Ovary (tissue), 9 donors: ENCODE results near the gene CAPZA1. TPM values are rescaled to one million over a fixed set of nuclear protein-coding genes. Genes with fewer than 3 reads are reported as not detected.

ENCODE experiments used
- DNase-seq, 5 donors: peaks; one replicate each; pipeline ENCODE4 v3.0.0-alpha.2; 2019 to 2020
- H3K27ac ChIP-seq, 2 donors: fragments of 200-600 bp; one replicate each; pipeline versions ENCODE4 v1.5.1 to v1.8.0; 2019 to 2022
- H3K27me3 ChIP-seq: fragments of 200-600 bp; one replicate; pipeline ENCODE4 v1.8.0; 2022
- H3K36me3 ChIP-seq: fragments of 200-600 bp; sonication (generic); one replicate; pipeline ENCODE4 v1.5.1; 2019
- H3K4me1 ChIP-seq: one replicate; pipeline ENCODE4 v1.8.1; 2013; ENCODE audit warnings: mild to moderate bottlenecking, moderate library complexity; ENCODE audit not compliant: insufficient read depth
- H3K4me3 ChIP-seq: fragments of 200-600 bp; sonication (generic); one replicate; pipeline ENCODE4 v1.5.1; 2017
- H3K9me3 ChIP-seq, 2 donors: fragments of 200-600 bp in 1 of 2; sonication (generic) in 1 of 2; one replicate each; pipeline versions ENCODE4 v1.5.1 to v1.8.1; 2013 to 2019; ENCODE audit warnings: mild to moderate bottlenecking in 1 of 2, moderate library complexity in 1 of 2
- EP300 ChIP-seq: sonication (generic); formaldehyde crosslinking; IDR thresholded peaks from one replicate; pipeline ENCODE4 v1.6.1; 2017; ENCODE audit warnings: antibody characterized with exemption
- POLR2A ChIP-seq: fragments of 450-650 bp; IDR thresholded peaks from one replicate; pipeline ENCODE4 v1.6.1; 2017; ENCODE audit warnings: antibody characterized with exemption, mild to moderate bottlenecking, moderate library complexity
- WGBS, 3 donors: extraction: QIAGEN DNeasy Blood & Tissue Kit in 1 of 3; methylation state at CpG; one replicate each; pipeline versions ENCODE4 v1.1.5 to v1.1.7; 2013 to 2017; 5-methylcytosine and 5-hydroxymethylcytosine counted together
- intact Hi-C, 4 donors: fragments of 100-400 bp; cut with DNase I; formaldehyde crosslinking; loops; one replicate each; pipeline versions ENCODE4 v1.11.0 to v1.15.1; 2022 to 2023
- polyA plus RNA-seq, 2 donors: library from polyadenylated mRNA; stranded (reverse); fragments of 200-250 nt in 1 of 2; fragments of 350-450 nt in 1 of 2; fragmentation: Illumina TruSeq in 1 of 2; extraction: RNeasy Lipid Tissue Mini Kit (QIAGEN cat#74804) in 1 of 2; gene quantifications; one replicate each; pipeline ENCODE4 v1.2.3, GENCODE V29; 2013 to 2014
- total RNA-seq, 7 donors: library from RNA; depleted of rRNA in 2 of 7; stranded (reverse); fragments of >200 nt in 2 of 7; fragmentation: NEBNext Ultra II Directional in 3 of 7; extraction: Animal tissue kit (Norgen Biotek cat#: 25700) in 3 of 7; gene quantifications; one replicate each; pipeline versions ENCODE4 v1.1.0 to v1.2.4, GENCODE V29; 2016 to 2023
- TF ChIP-seq, protein P1 (sequence below), 3 donors: fragments of 450-650 bp in 2 of 3; fragments of 200-600 bp in 1 of 3; IDR thresholded peaks; one replicate each; pipeline versions ENCODE4 v1.5.1 to v1.8.0; 2016 to 2022; ENCODE audit warnings: antibody characterized with exemption in 3 of 3, mild to moderate bottlenecking in 1 of 3
- donor health status: DM: no; HTN: no; CAD: no; lungs with moderate emphysema.
- donor health status: DM: no; HTN: no; CAD: no.
- donor health status: Bipolar disorder and iron deficiency.
- donor health status: DM: yes; HTN: yes; CAD: no.
- donor health status: DM: no; HTN: no; CAD: no.
- donor health status: DM: yes; HTN: yes; CAD: no.

The CAPZA1 gene
- total and polyA plus RNA-seq, 9 donors = 31.3 to 81.2 (median 66.9) TPM

GRCh38 chr1:112700290-112701226, 80.9 kb downstream of the CAPZA1 start:
- H3K36me3 ChIP-seq = no peaks in the 10 kb centered on the region
- intact Hi-C loops = loop anchor here in 2 of 4 donors (10.0 kb wide), 3 partner anchors 76 to 306 kb away; partner anchors contain the start of genes CTTNBP2NL (in 2 of the 2) and WNT2B (in 1 of the 2)
- no peaks in the 10 kb centered on the region for H3K9me3 ChIP-seq
- WGBS, 3 donors = 16 to 18% (median 18%) methylated on average over 7 of the region's 7 CpGs
- no peaks in the 10 kb centered on the region for H3K27me3 ChIP-seq
- no peak overlapping the region for H3K4me3 ChIP-seq
- TF ChIP-seq POLR2A = peak; percentile 23
- TF ChIP-seq EP300 = peak; percentile 7
- TF ChIP-seq, protein P1, sequence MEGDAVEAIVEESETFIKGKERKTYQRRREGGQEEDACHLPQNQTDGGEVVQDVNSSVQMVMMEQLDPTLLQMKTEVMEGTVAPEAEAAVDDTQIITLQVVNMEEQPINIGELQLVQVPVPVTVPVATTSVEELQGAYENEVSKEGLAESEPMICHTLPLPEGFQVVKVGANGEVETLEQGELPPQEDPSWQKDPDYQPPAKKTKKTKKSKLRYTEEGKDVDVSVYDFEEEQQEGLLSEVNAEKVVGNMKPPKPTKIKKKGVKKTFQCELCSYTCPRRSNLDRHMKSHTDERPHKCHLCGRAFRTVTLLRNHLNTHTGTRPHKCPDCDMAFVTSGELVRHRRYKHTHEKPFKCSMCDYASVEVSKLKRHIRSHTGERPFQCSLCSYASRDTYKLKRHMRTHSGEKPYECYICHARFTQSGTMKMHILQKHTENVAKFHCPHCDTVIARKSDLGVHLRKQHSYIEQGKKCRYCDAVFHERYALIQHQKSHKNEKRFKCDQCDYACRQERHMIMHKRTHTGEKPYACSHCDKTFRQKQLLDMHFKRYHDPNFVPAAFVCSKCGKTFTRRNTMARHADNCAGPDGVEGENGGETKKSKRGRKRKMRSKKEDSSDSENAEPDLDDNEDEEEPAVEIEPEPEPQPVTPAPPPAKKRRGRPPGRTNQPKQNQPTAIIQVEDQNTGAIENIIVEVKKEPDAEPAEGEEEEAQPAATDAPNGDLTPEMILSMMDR (IDR thresholded peaks at IDR 0.05) = peak in 2 of 3 donors; percentile 7 to 55
- peak; percentile 99 to 100 (median 100) for DNase-seq
- peak overlapping the region; percentile 81 to 89 for H3K27ac ChIP-seq
- peaks cover 23% of the 10 kb centered on the region for H3K4me1 ChIP-seq

DNA sequence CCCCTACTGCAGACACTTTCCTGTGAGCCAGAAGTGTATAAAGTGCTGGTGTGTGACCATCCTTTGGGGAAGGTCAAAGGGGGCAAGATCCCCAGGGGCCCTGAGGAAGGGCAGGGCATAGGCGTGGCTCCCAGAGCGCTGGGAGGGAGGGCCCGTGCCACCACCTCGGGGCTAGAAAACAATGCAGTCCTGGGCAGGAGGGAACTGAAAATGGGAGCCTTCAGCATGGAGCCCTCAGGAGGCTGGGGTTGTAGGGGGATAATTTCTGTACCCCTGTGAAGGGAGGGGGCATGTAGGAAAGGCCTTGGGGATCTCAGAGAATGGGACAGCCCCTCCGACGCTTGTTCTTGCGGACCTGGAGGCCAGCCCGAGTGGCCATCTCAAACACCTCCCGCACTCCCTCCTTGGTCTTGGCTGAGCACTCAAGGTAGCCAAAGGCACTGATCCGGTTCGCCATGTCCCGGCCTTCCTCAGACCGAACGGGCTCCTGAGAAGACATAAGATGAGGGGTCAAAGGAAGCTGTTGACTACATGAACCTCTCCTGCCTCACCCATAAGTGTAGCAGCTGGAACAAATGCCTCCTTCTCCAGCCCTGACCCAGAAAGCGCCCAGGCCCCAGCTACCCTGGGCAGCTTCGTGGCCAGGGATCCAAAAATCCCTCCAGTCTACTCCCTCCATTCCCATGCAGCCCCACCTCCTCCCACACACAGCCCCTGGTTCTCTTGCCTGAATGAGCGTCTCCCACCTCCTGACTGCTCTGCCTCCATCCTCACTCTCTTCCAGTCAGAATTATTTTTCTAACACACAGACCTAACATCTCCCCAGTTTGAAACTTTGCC, 81.8 kb downstream of the CAPZA1 start:
- no peaks in the 10 kb centered on the region for H3K27me3 ChIP-seq
- DNase-seq = peak in 2 of 5 donors; percentile 37 to 54
- TF ChIP-seq, protein P1 (IDR thresholded peaks at IDR 0.05) = no peak
- no peak overlapping the region for H3K4me3 ChIP-seq
- H3K9me3 ChIP-seq = no peaks in the 10 kb centered on the region
- peak overlapping the region; percentile 81 to 89 for H3K27ac ChIP-seq
- intact Hi-C loops = loop anchor here in 2 of 4 donors (10.0 kb wide), 3 partner anchors 77 to 307 kb away; partner anchors contain the start of genes CTTNBP2NL (in 2 of the 2) and WNT2B (in 1 of the 2)
- peaks cover 26% of the 10 kb centered on the region for H3K4me1 ChIP-seq
- H3K36me3 ChIP-seq = no peaks in the 10 kb centered on the region
- WGBS, 3 donors = 47 to 62% (median 49%) methylated on average over 17 of the region's 17 CpGs

DNA sequence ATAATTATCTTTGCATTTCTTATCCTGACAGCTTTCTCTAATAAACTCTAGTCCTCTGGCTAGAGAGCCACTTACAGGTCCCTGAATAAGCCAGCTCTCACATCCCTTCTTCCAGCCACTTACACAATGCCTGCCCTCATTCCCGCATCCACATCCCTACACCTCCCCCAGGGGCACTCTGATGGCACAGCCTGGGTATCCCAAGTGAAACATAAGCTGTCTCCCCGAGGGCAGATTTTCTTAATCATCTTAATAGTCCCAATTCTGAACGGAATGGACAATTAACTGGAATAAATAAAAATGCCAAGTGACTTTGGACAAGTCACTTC, 82.4 kb downstream of the CAPZA1 start:
- no peaks in the 10 kb centered on the region for H3K36me3 ChIP-seq
- H3K27ac ChIP-seq = peak overlapping the region; percentile 81 to 89
- peaks cover 26% of the 10 kb centered on the region for H3K4me1 ChIP-seq
- H3K9me3 ChIP-seq = no peaks in the 10 kb centered on the region
- intact Hi-C loops = loop anchor here in 2 of 4 donors (10.0 kb wide), 3 partner anchors 77 to 307 kb away; partner anchors contain the start of genes CTTNBP2NL (in 2 of the 2) and WNT2B (in 1 of the 2)
- TF ChIP-seq POLR2A = no peak
- TF ChIP-seq, protein P1 (IDR thresholded peaks at IDR 0.05) = no peak
- TF ChIP-seq EP300 = no peak
- 41 to 42% (median 42%) methylated on average over 3 of the region's 3 CpGs for WGBS, 3 donors
- peak in 1 of 5 donors; percentile 30 for DNase-seq
- no peak overlapping the region for H3K4me3 ChIP-seq
- no peaks in the 10 kb centered on the region for H3K27me3 ChIP-seq
